GM23248 (cell line): ENCODE data around the gene CD80. TPM values are rescaled to one million over a fixed set of nuclear protein-coding genes. Genes with fewer than 3 reads are reported as not detected.

Experiments
- DNase-seq: peaks from one replicate; pipeline ENCODE4 v3.0.0-alpha.2; 2015
- H2AFZ ChIP-seq: fragments of 200-600 bp; sonication (generic); 2 replicates; pipeline ENCODE4 v1.6.1; 2016; ENCODE audit warnings: antibody characterized with exemption
- H3F3A ChIP-seq: fragments of 200-600 bp; sonication (generic); 2 replicates; pipeline ENCODE4 v1.6.1; 2016; ENCODE audit warnings: mild to moderate bottlenecking, antibody characterized with exemption, mixed run types; ENCODE audit not compliant: insufficient read depth
- H3K27ac ChIP-seq: fragments of 200-600 bp; sonication (generic); 2 replicates; pipeline ENCODE4 v1.5.1; 2016; ENCODE audit warnings: mild to moderate bottlenecking
- H3K27me3 ChIP-seq: fragments of 200-600 bp; sonication (generic); replicated peaks from 2 replicates; pipeline ENCODE4 v1.6.1; 2016; ENCODE audit warnings: mild to moderate bottlenecking; ENCODE audit not compliant: insufficient read depth
- H3K36me3 ChIP-seq: fragments of 200-600 bp; sonication (generic); 2 replicates; pipeline ENCODE4 v1.6.1; 2016; ENCODE audit warnings: low read depth, mild to moderate bottlenecking
- H3K4me1 ChIP-seq: fragments of 200-600 bp; sonication (generic); 2 replicates; pipeline ENCODE4 v1.6.1; 2016; ENCODE audit warnings: mild to moderate bottlenecking; ENCODE audit not compliant: insufficient read depth
- H3K4me2 ChIP-seq: fragments of 200-600 bp; sonication (generic); one replicate; pipeline ENCODE4 v1.6.1; 2016; ENCODE audit warnings: mild to moderate bottlenecking; ENCODE audit not compliant: unreplicated experiment
- H3K4me3 ChIP-seq: fragments of 200-600 bp; sonication (generic); 2 replicates; pipeline ENCODE4 v1.5.1; 2016; ENCODE audit warnings: mild to moderate bottlenecking
- H3K79me2 ChIP-seq: fragments of 200-600 bp; sonication (generic); 2 replicates; pipeline ENCODE4 v1.6.1; 2016; ENCODE audit warnings: mild to moderate bottlenecking; ENCODE audit not compliant: insufficient read depth
- H3K9ac ChIP-seq: fragments of 200-600 bp; sonication (generic); 2 replicates; pipeline ENCODE4 v1.6.1; 2016; ENCODE audit warnings: mild to moderate bottlenecking
- H3K9me2 ChIP-seq: fragments of 200-600 bp; sonication (generic); 2 replicates; pipeline ENCODE4 v1.6.1; 2016; ENCODE audit warnings: mixed run types, mild to moderate bottlenecking, moderate library complexity; ENCODE audit not compliant: insufficient read depth
- H3K9me3 ChIP-seq: fragments of 200-600 bp; sonication (generic); one replicate; pipeline ENCODE4 v1.6.1; 2017; ENCODE audit warnings: low read depth
- H4K20me1 ChIP-seq: fragments of 200-600 bp; sonication (generic); 2 replicates; pipeline ENCODE4 v1.6.0; 2016; ENCODE audit not compliant: insufficient read depth
- EZH2 ChIP-seq: fragments of 200-600 bp; sonication (generic); IDR thresholded peaks from 2 replicates; pipeline ENCODE4 v1.6.1; 2018; ENCODE audit warnings: antibody characterized with exemption, mild to moderate bottlenecking; ENCODE audit not compliant: insufficient read depth, poor library complexity, severe bottlenecking
- EZH2phosphoT487 ChIP-seq: fragments of 200-600 bp; sonication (generic); IDR thresholded peaks from 2 replicates; pipeline ENCODE4 v1.6.1; 2018; ENCODE audit warnings: antibody characterized with exemption, moderate library complexity, mild to moderate bottlenecking, low read depth; ENCODE audit not compliant: insufficient read depth
- WGBS, 2 experiments: methylation state at CpG; one replicate each; pipeline ENCODE4 v1.1.6; 2015 to 2017; ENCODE audit warnings: low lambda C conversion rate in 2 of 2, low coverage in 1 of 2; ENCODE audit errors: missing lambda C conversion rate in 2 of 2; 5-methylcytosine and 5-hydroxymethylcytosine counted together
- in situ Hi-C: fragments of 300-500 bp; cut with MboI; formaldehyde crosslinking; loops from 2 replicates; pipeline ENCODE4 v1.15.0; 2020
- polyA plus RNA-seq: library from polyadenylated mRNA; unstranded; fragments of >200 nt; fragmentation: Nextera tagmentation; extraction: Ambion mirVana; gene quantifications from 2 replicates; pipeline ENCODE4 v1.2.1, GENCODE V29; 2016
- total RNA-seq: library from RNA; depleted of rRNA; stranded (reverse); fragments of >200 nt; shearing (Covaris generic); gene quantifications from 2 replicates; pipeline ENCODE4 v1.2.3, GENCODE V29; 2014

Gene CD80
- total and polyA plus RNA-seq, 2 experiments from 2014 or later: not detected

- H3K4me1 ChIP-seq: no peaks in the 10 kb centered on the region
Observed at GRCh38 chr3:119542168-119542767, 17.1 kb downstream of the CD80 start.

GRCh38 chr3:119541547-119541946 is 17.9 kb downstream of the CD80 start:
- TF ChIP-seq EZH2phosphoT487 (no peak), EZH2 (no peak)
- H3K27me3 ChIP-seq: no peaks in the 10 kb centered on the region
- no peaks in the 10 kb centered on the region for H3K79me2 ChIP-seq
- in situ Hi-C loops: loop anchor here (25.0 kb wide), 1 partner anchor 646 kb away; no protein-coding TSS in a partner anchor
- H4K20me1 ChIP-seq: no peaks in the 10 kb centered on the region
- H3K9me2 ChIP-seq: no peaks in the 10 kb centered on the region
- no peak overlapping the region for H2AFZ ChIP-seq
- DNase-seq: no peak
- no peak overlapping the region for H3K9ac ChIP-seq
- H3K4me2 ChIP-seq: no peak overlapping the region
- H3F3A ChIP-seq: no peaks in the 10 kb centered on the region
- WGBS, 2 experiments: 53 to 55% methylated on average over 3 of the region's 3 CpGs
- H3K4me1 ChIP-seq: no peaks in the 10 kb centered on the region
- no peaks in the 10 kb centered on the region for H3K36me3 ChIP-seq
- no peak overlapping the region for H3K27ac ChIP-seq
- H3K9me3 ChIP-seq: no peaks in the 10 kb centered on the region
- no peak overlapping the region for H3K4me3 ChIP-seq

More at GRCh38 chr3:119542168-119542767, 17.1 kb downstream of the CD80 start:
- H3K9me2 ChIP-seq: no peaks in the 10 kb centered on the region
- H3K9me3 ChIP-seq: no peaks in the 10 kb centered on the region
- no peaks in the 10 kb centered on the region for H3K27me3 ChIP-seq
- 46 to 59% methylated on average over 2 of the region's 2 CpGs for WGBS, 2 experiments
- no peak overlapping the region for H3K27ac ChIP-seq
- H3K79me2 ChIP-seq: no peaks in the 10 kb centered on the region
- H3K36me3 ChIP-seq: no peaks in the 10 kb centered on the region
- DNase-seq: no peak
- no peak for TF ChIP-seq EZH2phosphoT487
- no peak for TF ChIP-seq EZH2
- no peak overlapping the region for H3K4me3 ChIP-seq
- H3F3A ChIP-seq: no peaks in the 10 kb centered on the region
- no peaks in the 10 kb centered on the region for H4K20me1 ChIP-seq
- no peak overlapping the region for H3K4me2 ChIP-seq
- H3K9ac ChIP-seq: no peak overlapping the region
- in situ Hi-C loops: loop anchor here (25.0 kb wide), 1 partner anchor 645 kb away; no protein-coding TSS in a partner anchor
- H2AFZ ChIP-seq: no peak overlapping the region

- Histone ChIP-seq H3K4me3 (no peak overlapping the region), H3K9ac (no peak overlapping the region), H3K9me3 (no peaks in the 10 kb centered on the region), H3K79me2 (no peaks in the 10 kb centered on the region), H4K20me1 (no peaks in the 10 kb centered on the region), H3K27ac (no peak overlapping the region), H3K36me3 (no peaks in the 10 kb centered on the region), H3K4me1 (no peaks in the 10 kb centered on the region), H2AFZ (no peak overlapping the region), H3K4me2 (no peak overlapping the region), H3F3A (no peaks in the 10 kb centered on the region), H3K9me2 (no peaks in the 10 kb centered on the region), H3K27me3 (no peaks in the 10 kb centered on the region)
- DNase-seq: no peak
- WGBS, 2 experiments: 60 to 62% methylated on average over 1 of the region's 1 CpG
- TF ChIP-seq EZH2phosphoT487 (no peak), EZH2 (no peak)
- in situ Hi-C loops: loop anchor here (25.0 kb wide), 1 partner anchor 649 kb away; no protein-coding TSS in a partner anchor
Observed at GRCh38 chr3:119538772-119539171, 20.6 kb downstream of the CD80 start.

GRCh38 chr3:119536757-119537156 is 22.7 kb downstream of the CD80 start:
- in situ Hi-C loops: loop anchor here (25.0 kb wide), 1 partner anchor 651 kb away; no protein-coding TSS in a partner anchor
- no peak for DNase-seq
- H3K79me2 ChIP-seq: no peaks in the 10 kb centered on the region
- WGBS, 2 experiments: 92 to 96% methylated on average over 4 of the region's 4 CpGs
- no peaks in the 10 kb centered on the region for H3K9me3 ChIP-seq
- H3K9ac ChIP-seq: no peak overlapping the region
- no peaks in the 10 kb centered on the region for H4K20me1 ChIP-seq
- no peaks in the 10 kb centered on the region for H3K9me2 ChIP-seq
- no peaks in the 10 kb centered on the region for H3K36me3 ChIP-seq
- H3K27me3 ChIP-seq: no peaks in the 10 kb centered on the region
- H3K4me1 ChIP-seq: no peaks in the 10 kb centered on the region
- no peak overlapping the region for H3K27ac ChIP-seq
- TF ChIP-seq EZH2phosphoT487: no peak
- H2AFZ ChIP-seq: no peak overlapping the region
- no peaks in the 10 kb centered on the region for H3F3A ChIP-seq
- no peak overlapping the region for H3K4me2 ChIP-seq
- H3K4me3 ChIP-seq: no peak overlapping the region
